Caki2 (cell line): ENCODE data around the gene TOR1B. TPM values are rescaled to one million over a fixed set of nuclear protein-coding genes. Genes with fewer than 3 reads are reported as not detected.

Experiments used
- DNase-seq: peaks from one replicate; pipeline ENCODE4 v3.0.0-alpha.2; 2015; ENCODE audit warnings: low read depth
- in situ Hi-C: cut with HindIII; loops from 2 replicates; pipeline ENCODE4 v1.10.0; 2016; ENCODE audit warnings: low sequenced_read_pairs, low pct_unique_long_range_greater_than_20kb, mixed read lengths
- total RNA-seq: library from RNA; depleted of rRNA; stranded (reverse); fragments of >200 nt; shearing (Covaris generic); gene quantifications from 2 replicates; pipeline ENCODE4 v1.2.3, GENCODE V29; 2014; ENCODE audit warnings: low replicate concordance

Gene TOR1B
- total RNA-seq, 1 experiment from 2014 or later: 19.3 TPM

DNA sequence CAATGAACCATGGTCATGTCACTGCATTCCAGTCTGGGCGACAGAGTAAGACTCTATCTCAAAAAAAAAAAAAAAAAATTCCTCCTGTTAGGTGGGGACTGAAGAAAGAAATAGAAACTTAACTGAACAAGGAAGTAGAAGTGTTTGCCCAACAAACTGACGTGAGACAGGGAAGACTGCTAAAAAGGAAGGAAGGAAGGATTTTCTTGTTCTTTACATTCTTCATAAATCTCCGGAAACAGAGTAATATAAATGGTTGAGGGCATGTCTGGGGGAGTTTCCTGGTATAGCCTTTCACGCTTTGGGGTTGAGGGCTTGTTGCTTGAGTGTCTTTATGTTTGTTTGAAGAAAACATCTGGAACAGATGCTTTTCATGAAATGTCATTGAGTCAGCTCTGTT, 3.1 kb downstream of the TOR1B start:
- in situ Hi-C loops: no loop called here
- DNase-seq: no peak

DNA sequence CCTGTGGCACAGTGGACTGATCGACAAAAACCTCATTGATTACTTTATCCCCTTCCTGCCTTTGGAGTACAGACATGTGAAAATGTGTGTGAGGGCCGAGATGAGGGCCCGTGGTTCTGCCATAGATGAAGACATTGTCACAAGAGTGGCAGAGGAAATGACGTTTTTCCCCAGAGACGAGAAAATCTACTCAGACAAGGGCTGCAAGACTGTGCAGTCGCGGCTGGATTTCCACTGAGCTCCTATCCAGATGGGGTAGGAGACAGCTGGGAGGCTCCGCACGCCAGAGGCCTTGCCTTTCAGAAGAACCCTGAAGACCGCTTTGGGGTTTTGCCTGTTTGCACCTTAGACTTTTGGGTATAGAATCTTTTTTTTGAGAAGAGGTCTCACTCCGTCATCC, 6.4 kb downstream of the TOR1B start:
- in situ Hi-C loops: no loop called here
- no peak for DNase-seq

DNA sequence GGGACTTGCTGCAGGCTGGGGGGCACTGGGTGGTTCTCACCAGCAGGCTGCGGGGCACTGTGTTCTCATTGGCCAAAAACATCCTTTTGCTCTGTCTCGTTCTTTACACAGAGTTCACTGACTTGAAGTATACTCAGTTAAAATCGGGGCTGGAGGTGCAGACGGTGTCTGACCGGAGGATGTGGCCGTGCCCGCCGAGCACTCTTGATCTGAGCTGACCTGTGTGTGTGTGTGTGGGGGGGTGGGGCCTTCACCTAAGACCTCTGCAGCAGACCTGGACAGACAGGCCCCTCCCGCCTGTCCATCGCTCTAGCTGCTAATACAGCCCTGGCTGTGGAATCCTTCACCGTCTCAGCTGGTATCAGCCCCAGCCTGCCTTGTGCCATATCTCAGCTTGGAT, 7.1 kb downstream of the TOR1B start:
- in situ Hi-C loops: no loop called here
- DNase-seq: no peak

DNA sequence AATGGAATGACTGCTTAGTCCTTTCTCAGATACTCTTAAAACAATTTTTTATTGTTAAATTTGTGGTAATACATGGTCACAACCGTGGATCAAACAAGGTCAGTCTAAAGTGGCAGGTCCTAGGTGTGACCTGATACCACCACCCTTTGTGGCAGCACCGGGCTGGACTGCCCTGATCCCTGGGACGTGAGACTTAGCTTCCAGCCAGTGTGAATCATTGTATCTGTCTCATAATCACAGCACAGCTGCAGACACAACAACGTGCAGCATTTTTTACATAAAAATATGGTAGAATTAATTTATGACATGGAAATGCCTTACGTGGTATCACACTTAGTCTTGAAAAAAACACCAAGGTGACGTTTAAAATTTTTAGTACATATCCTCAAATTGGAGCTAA, 7.8 kb downstream of the TOR1B start:
- no peak for DNase-seq
- in situ Hi-C loops: no loop called here

DNA sequence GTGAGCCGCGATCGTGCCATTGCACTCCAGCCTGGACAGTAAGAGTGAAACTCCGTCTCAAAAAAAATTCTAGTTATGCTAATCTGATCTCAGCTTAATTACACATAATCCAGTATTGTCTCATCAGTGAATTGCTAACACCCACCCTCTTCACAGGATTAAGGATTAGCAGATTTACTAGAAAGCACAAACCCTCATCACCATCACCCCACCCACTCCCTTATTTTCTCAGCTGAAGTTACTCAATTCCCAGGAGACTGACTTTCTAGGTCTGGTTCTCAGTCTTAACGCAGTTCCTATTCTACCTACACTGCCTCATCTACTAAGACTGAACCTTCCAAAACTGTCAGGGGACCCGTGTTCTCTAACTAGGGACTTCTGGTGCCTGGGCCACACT, 9.0 kb downstream of the TOR1B start:
- in situ Hi-C loops: no loop called here
- no peak for DNase-seq

DNA sequence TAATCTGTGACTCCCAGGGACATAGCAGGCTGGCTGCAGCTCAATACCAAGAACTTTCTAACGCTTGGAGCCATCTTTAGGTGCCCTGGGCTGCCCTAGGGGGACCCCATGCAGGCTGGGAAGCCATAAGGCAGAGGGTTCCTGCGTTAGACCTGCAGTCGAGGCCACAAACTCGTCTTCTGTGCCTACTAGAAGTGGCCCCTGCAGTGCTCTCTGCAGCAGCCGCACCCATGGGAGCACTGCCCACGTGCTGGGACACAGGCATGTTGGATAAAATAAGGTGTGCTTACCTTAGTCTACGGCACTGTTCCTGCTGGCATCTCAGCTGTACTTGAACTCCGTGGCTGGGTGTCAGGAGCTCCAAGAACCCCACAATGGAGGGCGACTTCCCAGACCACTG, 9.4 kb downstream of the TOR1B start:
- in situ Hi-C loops: no loop called here
- DNase-seq: no peak

DNA sequence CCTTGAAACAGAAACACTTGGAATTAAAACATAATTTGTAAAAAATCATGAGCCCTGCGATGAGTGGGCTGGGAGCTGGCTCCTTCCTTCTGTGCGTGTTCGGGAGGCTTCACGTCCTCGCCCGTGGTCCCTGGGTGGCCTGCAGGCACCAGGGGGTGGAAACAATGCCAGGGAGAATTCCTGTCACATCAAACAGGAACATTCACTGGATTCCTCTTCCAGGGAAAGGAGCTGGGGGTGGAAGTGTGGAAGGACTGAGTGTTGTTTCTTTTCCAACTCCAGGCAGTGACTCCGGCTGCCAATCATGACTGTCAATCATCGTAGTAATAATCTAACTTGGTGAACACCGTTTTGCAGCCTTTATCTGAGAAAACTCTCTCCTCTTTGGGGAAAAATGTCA, 10.7 kb downstream of the TOR1B start:
- no peak for DNase-seq
- in situ Hi-C loops: no loop called here

DNA sequence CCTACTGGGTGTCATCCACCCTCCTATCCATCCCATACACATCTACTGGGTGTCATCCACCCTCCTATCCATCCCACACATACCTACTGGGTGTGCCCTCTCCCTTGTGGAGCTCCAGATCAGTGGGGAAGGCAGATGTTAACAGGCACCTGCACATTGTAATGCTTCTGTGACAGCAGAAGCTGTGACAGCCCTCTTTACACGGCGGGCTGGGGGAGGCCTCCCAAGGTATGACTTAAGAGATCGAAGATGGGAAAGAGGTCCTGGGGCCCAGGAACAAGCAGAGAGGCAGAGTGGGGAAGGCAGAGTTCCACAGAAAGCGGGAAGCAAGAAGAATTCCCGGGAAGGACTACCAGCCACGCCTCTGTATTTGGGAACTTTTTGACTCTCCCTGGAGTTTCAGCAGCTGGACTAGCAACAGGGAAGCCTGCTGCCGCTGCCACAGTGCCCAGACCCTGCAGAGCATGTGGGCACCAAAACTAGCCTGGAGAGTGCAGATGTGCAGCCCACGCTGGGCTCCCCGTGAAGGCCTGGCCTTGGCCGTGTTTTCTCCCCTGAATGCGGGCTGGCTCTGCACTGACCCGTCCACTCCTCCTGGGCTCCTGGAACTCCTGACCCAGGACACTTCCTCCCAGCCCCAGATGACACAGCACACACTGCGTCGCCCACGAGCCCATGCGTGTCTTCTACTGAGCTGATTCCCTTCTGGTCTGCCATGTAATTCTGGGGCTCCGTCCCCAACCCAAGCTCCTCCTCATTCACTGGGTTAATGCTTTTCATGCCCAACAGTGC, 11.6 kb downstream of the TOR1B start:
- DNase-seq: no peak
- in situ Hi-C loops: no loop called here

DNA sequence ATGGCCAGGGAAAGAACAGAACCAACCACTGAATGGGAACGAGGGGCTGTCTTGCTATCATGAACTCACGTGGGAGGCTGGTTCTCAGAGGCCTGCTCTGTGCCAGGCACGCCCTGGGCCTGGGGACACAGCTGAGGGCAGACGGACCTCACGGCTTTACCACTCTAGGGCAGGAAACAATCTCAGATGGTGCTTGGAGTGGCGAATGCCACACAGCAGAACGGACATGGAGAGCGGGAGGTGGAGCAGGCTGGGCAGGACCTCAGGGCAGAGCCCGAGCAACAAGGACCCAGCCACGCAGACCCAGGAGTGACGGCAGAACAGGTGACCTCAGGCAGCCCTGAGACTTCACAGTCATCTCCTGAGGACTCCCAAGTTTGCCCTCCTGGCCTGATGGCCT, 12.3 kb downstream of the TOR1B start:
- in situ Hi-C loops: no loop called here
- no peak for DNase-seq

DNA sequence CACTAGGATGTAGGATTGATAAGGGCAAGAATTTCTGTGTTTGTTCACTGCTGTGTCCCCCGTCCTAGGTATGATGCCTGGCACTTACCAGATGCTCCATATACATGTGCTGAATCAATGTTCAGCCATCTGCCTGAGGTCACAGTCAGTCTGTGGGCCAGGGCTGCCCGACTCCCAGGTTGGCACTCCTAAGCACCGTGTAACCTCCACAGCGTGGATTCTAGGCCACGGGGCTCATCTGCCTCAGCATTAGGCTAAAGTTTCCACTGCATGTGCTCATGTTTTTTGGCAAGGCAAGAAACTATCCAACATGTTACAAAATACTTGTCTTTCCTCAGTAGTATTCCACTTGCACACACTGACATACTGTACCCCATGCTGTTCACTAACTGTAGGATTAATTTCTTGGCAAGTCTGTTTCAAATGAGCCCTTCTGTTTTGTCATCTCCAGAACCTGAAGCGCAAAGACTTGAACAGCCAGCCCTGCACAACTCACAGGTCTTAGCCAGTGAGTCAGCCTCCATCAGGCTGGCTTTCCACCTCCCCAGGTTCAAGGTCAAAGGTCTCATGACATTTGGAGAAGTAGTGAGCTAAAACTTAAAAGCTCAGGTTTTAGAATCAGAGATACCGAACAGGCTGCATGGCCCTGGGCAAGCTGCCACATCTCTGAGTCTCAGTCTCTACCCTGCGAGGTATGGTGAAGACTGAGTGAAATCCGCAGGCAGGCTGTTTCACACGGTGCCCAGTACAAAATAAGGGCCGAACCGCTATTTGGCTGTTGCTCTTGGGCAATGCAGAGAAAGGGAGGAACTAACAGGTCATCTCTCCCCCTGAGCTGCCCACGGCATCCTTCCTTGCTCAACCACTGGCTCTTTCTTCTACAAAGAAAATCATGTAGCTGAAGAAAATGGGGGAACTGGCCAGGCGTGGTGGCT, 13.8 kb downstream of the TOR1B start:
- no peak for DNase-seq
- in situ Hi-C loops: no loop called here

DNA sequence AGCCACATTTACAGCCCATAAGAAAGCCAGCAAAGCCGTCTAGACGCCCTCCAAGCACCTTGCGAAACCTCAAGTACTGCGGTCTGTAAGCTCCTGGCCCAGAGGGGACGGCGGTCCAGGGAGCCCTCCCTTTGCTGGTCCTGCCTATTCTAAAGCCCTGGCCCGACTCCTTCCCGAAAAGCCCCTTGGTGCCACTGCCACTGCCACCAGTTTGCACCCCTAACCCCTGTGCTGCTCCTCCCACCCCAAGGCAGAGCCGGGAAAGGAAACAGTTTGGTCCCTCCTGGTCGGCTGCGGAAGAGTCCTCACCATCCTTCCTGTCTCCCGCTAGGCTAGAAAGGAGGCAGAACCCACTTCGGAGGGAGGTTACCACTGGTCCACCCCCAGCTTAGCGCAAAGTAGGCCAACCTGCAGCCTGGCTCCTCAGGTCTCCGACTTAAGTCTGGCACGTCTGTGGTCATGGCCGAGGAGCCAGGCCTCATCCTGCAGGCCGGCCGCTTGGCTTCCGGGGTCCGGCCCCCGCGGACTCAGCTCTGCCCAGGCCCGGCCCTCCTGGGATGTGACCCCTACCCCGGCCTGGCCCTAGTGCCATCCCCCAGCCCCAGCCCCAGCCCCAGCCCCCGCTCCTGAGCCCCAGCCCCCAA, 20.0 kb downstream of the TOR1B start:
- DNase-seq: peak; percentile 9

DNA sequence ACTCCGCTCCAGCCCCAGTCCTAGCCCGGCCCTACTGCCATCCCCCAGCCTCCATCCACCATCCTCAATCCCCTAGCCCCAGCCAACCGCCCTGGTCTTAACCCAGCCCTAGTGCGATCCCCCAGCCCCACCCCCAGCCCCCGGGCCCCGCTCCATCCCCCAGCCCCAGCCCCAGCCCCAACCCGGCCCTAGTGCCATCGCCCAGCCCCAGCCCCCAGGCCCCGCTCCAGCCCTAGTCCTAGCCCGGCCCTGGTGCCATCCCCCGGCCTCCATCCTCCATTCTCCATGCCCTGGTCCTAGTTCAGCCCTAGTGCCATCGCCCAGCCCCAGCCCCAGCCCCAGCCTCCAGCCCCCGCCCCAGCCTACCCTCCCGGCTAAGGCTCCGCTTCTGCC, 20.6 kb downstream of the TOR1B start:
- in situ Hi-C loops: no loop called here
- no peak for DNase-seq

More for the DNA sequence above, 20.0 kb downstream of the TOR1B start:
- in situ Hi-C loops: no loop called here

DNA sequence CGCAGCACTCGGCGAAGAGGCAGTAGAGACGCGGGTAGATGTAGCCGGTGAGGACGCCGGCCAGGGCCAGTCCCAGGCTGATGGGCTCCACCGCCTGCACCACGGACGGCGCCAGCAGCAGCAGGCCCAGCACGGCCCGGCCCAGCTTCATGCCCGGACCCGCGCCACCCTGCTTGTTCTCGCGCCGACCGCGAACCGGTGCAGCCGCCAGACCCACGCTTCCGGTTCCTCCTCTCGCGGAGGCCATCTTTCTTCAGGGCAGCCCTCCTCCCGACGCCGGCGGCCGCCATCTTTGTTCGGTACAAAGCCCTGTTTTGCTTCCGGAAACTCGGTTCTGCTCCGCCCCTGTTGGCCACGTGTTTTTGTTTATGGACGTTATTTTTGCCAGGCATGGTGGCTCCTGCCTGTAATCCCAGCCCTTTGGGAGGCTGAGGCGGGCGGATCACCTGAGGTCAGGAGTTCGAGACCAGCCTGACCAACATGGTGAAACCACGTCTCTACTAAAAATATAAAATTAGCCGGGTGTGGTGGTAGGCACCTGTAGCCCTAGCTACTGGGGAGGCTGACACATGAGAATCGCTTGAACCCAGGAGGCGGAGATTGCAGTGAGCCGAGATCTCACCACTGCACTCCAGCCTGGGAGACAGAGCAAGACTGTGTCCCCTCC, 21.1 kb downstream of the TOR1B start, which contains the start of gene TOR1A:
TOR1A (minus strand) TSS at position 202 of the 667 bp plus-strand sequence; CDS start at position 151, 51 bp downstream.
- peak; percentile 94 for DNase-seq
- in situ Hi-C loops: no loop called here

DNA sequence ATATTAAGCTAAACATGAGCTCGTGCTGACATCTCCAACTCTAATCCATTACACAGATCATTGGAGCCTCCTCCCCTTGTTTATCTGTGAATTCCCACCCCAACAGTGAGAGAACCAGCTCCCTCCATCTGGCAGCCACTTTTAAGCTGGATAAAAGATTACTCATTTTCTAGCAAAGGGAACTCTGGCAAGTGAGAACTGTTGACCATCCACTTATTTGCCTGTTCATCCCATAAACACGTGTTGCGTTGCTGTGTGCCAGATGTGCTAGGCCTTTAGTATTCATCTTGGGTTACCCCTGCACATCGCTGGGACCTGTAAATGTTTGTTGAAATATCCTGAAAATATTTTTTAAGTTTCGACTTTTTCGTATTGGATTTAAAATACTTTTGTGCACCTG, 23.4 kb downstream of the TOR1B start:
- in situ Hi-C loops: no loop called here
- no peak for DNase-seq

DNA sequence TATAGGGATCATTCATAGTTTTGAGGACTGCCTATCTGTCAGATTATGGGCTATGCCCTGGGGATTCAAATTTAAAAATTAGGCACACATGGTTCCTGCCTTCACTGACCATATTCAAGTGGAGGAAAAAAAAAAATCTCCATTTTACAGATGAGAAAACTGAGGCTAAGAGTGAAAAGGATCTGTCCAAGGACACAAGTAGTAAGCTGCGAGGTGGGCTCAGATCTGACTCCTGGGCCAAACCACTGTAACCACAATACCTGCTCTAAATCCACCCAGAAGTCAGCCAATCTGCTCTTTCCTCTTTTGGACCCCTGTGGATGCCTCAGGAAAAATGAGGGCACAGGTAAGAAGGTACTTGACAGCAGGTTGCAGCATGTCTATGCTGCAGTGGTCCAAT, 23.8 kb downstream of the TOR1B start:
- no peak for DNase-seq
- in situ Hi-C loops: no loop called here

DNA sequence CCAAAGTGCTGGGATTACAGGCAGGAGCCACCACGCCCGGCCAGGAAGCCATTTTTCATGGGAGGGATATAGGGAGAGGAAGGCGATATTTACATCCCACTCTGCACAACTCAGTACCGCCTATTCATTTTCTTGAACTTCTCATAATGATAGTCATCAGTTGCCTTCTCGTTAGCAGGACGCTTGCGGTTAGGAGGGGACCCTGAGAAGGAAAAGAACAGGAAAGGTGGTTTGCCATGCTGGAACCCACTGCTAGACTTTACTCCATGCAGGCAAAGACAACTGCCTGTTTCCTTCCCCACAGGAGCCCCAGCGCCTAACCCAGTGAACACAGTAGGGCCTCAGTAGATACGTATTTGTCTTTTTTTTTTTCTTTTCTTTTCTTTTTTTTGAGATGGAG, 25.1 kb downstream of the TOR1B start:
- in situ Hi-C loops: no loop called here
- DNase-seq: no peak

DNA sequence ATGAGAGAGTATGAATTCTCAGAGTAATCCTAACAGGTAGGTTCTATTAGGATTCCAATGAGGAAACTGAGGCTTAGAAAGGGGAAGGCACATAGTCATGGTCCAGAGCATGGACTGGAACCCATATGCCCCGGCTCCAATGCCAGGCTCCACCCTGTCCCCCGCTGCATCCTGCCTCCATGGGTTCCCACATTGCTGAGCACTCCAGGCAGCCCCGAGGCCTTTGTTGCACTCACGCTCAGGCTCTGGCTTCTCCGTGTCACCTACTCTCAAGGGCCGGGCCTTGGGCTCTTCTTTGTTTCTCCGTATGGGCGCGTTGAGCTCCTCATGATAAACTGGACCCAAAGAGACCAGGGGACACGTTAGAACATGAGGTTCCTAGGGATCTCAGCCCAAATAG, 26.0 kb downstream of the TOR1B start:
- DNase-seq: no peak
- in situ Hi-C loops: no loop called here

DNA sequence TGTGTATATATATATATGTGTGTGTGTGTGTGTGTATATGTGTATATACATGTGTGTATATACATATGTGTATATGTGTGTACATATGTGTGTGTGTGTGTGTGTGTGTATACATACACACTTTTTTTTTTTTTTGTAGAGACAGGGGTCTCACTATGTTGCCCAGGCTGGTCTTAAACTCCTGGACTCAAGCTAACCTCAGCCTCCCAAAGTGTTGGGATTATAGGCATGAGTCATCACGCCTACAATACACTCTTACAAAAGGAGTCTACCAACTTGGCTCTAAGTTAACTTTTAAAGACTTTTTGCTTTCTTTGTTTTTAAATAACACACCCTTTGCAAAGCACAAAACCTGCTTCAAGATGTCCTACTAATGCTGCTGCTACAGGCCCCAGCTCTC, 30.0 kb downstream of the TOR1B start:
- DNase-seq: no peak

More for the DNA sequence above, 30.0 kb downstream of the TOR1B start:
- in situ Hi-C loops: no loop called here
